ENCODE measurements around the gene CDC14A.

Gene CDC14A

GRCh38 chr1:100452641-100453040 is 100.3 kb downstream of the CDC14A start:
- no peak for DNase-seq (ENCODE audit: low spot score)

- DNase-seq (ENCODE audit: low spot score): no peak
Observed at GRCh38 chr1:100455478-100456072, 103.3 kb downstream of the CDC14A start.

- no peak for DNase-seq (ENCODE audit: low spot score)
Observed at GRCh38 chr1:100456880-100457279, 104.6 kb downstream of the CDC14A start.

GRCh38 chr1:100457683-100458082 is 105.4 kb downstream of the CDC14A start:
- no peak for DNase-seq (ENCODE audit: low spot score)

- DNase-seq (ENCODE audit: low spot score): no peak
Observed at GRCh38 chr1:100458661-100459357, 106.5 kb downstream of the CDC14A start.

- DNase-seq (ENCODE audit: low spot score): peak; percentile 68
Observed at GRCh38 chr1:100459358-100460114, 107.2 kb downstream of the CDC14A start.

GRCh38 chr1:100461222-100461621 is 108.9 kb downstream of the CDC14A start:
- DNase-seq (ENCODE audit: low spot score): no peak

- no peak for DNase-seq (ENCODE audit: low spot score)
Observed at GRCh38 chr1:100462326-100463025, 110.2 kb downstream of the CDC14A start.

GRCh38 chr1:100463791-100464424 is 111.6 kb downstream of the CDC14A start:
- DNase-seq (ENCODE audit: low spot score): peak; percentile 70

- DNase-seq (ENCODE audit: low spot score): no peak
Observed at GRCh38 chr1:100469578-100469977, 117.3 kb downstream of the CDC14A start.

GRCh38 chr1:100474834-100475233 is 122.5 kb downstream of the CDC14A start:
- no peak for DNase-seq (ENCODE audit: low spot score)

GRCh38 chr1:100476735-100477290 is 124.5 kb downstream of the CDC14A start:
- peak; percentile 69 for DNase-seq (ENCODE audit: low spot score)

GRCh38 chr1:100478816-100479215 is 126.5 kb downstream of the CDC14A start:
- no peak for DNase-seq (ENCODE audit: low spot score)

GRCh38 chr1:100479620-100480338 is 127.5 kb downstream of the CDC14A start:
- DNase-seq (ENCODE audit: low spot score): no peak

- DNase-seq (ENCODE audit: low spot score): no peak
Observed at GRCh38 chr1:100481303-100481702, 129.0 kb downstream of the CDC14A start.

GRCh38 chr1:100482167-100482566 is 129.9 kb downstream of the CDC14A start:
- DNase-seq (ENCODE audit: low spot score): no peak

- DNase-seq (ENCODE audit: low spot score): no peak
Observed at GRCh38 chr1:100482748-100483147, 130.4 kb downstream of the CDC14A start.

GRCh38 chr1:100483230-100483629 is 130.9 kb downstream of the CDC14A start:
- DNase-seq (ENCODE audit: low spot score): no peak

- no peak for DNase-seq (ENCODE audit: low spot score)
Observed at GRCh38 chr1:100485855-100486258, 133.6 kb downstream of the CDC14A start.

GRCh38 chr1:100494393-100495084 is 142.2 kb downstream of the CDC14A start:
- DNase-seq (ENCODE audit: low spot score): no peak
